ENCODE results near the gene FFAR4.

The FFAR4 gene

DNA sequence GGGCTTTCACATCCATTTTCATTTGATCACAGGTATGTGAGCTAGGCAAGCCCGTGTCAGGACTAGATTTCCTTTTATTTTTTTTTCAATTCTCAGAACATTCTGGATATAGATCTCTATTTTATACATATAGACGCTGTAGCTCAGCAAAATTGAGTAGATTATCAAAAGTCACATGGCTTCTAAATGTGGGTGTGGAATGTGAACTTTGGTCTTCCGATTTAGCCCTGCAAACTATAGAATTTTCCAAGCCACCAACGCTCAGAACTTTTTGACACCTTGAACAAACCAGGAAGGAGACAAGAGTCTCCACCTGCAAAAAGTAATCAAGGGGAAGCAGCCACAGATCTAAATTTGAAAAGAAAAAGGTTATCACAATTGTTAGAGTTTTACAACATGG lies 15.9 kb upstream of the FFAR4 start:
- TF ChIP-seq, protein P1, sequence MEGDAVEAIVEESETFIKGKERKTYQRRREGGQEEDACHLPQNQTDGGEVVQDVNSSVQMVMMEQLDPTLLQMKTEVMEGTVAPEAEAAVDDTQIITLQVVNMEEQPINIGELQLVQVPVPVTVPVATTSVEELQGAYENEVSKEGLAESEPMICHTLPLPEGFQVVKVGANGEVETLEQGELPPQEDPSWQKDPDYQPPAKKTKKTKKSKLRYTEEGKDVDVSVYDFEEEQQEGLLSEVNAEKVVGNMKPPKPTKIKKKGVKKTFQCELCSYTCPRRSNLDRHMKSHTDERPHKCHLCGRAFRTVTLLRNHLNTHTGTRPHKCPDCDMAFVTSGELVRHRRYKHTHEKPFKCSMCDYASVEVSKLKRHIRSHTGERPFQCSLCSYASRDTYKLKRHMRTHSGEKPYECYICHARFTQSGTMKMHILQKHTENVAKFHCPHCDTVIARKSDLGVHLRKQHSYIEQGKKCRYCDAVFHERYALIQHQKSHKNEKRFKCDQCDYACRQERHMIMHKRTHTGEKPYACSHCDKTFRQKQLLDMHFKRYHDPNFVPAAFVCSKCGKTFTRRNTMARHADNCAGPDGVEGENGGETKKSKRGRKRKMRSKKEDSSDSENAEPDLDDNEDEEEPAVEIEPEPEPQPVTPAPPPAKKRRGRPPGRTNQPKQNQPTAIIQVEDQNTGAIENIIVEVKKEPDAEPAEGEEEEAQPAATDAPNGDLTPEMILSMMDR (IDR thresholded peaks at IDR 0.05), result no peak

DNA sequence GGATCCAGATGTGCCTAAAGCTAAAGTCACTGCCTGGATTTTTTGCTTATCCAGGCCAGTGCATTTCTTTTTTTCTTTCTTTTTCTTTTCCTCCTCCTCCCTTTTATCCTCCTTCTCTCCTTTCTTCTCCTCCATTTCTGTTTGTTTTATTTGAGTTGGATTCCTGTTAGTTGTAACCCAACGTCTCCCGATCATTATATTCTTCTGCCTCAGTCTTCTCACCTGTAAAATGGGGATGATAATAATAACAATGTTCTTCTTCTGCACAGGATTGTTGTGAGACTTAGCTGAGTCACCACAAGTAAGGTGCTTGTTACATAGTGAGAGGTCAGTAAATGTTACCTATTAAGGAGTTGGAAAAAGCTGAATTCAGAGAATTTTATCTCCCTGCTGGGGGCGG lies 13.7 kb upstream of the FFAR4 start:
- TF ChIP-seq, protein P1 (IDR thresholded peaks at IDR 0.05), result no peak

DNA sequence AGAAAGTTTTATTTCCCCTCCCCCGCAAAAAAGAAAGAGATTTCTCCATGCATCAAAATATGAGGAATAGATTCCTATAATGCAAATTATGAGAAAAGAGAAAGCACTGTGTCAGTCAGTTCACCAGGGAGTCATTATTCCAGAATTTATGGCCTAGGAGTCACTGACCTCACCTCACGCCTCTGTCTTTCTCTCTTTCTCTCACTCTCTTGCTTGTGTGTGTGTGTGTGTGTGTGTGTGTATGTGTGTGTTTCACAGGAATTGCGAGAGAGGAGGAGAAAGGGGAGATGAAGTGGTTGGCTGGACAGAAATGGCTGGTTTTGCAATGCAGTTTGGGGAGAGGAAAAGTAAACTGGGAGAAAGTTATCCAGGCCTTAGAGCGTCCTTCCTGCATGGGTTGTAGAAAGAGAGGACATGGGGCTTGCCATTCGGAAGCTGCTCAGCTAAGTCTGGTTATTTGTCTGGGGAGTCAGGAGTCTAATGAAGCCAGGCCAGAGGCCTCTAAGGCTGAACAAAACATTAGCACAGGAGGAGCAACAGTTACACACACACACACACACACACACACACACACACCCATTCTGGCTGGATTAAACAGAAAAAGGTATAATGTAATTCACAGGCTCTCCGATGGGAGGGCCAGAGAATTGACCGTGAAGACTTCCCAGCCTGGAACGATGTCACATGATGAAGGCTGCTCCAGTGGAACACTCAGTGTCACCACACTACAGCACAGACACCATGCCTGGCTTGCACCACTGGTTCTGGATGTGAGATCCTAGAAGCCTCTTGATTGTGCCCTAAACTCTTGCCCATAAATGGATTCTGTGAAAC lies 12.8 kb upstream of the FFAR4 start:
- TF ChIP-seq, protein P1 (IDR thresholded peaks at IDR 0.05), result no peak

DNA sequence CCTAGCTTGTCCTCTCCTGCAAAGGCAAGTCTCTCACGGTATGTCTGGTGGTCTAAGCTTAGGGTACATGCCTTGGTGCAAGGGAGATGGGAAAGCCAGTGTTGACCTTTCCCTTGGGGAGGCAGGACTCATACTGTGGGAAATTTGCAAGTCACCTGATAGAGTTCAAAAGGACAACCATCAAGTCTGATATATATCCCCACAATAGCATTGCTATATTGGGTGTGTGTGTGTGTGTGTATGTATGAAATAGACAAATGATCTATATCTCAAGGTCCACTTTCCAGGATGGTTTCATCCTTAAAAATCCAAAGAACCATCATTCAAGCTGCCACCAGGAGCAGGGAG lies 12.2 kb upstream of the FFAR4 start:
- TF ChIP-seq, protein P1 (IDR thresholded peaks at IDR 0.05), result no peak

DNA sequence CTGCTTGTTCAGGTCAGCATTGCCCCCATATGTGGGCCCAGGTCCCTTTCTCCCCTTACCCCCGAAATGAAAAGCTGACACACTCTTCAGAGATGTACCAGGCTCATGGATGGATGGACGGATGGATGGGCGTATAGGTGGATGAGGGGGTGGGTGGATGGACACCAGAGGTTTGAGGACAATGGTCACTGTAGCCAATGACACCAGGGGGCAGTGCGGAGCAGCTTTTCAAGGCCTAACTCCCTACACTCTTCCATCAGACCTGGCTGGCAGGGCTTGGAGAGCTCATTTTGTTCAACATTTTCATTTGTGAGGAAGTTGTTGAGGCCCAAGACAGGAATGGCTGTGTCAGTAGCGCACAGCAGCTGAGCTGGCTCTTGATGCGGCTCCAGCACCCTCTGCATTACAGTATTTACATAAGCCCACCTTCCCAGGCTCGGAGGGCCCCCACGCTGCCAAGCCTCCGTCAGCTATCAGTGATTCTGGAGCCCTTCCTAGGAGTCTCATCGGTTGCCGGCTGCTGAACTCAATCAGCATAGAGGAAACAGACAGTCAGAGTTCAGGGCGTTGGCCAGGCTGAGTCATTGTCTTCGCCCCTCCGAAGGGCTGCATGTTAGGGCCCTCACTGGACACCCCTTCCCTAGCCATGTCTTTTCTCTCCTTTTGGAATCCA lies 11.6 kb upstream of the FFAR4 start:
- TF ChIP-seq, protein P1 (IDR thresholded peaks at IDR 0.05), result peak; percentile 78

DNA sequence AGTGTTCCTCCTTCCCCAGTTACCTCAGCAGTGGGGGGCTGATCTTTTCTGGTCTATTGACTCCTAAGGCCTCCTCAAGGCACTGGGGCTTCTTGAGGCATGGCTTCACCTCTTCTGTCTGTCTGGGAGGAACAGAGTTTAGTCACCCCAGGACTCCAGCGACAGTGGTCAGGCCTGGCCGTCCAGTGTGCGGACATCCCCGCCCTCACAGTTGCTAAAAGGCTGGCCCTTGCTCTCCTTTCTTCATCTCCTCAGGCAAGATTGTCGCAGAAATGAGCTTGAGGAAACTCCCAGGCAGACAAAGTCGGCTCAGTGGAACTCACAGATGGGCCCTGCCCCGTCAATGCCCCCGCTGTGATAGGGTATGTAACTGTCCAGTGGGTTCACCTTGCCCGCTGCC lies 7.0 kb upstream of the FFAR4 start:
- TF ChIP-seq, protein P1 (IDR thresholded peaks at IDR 0.05), result no peak

DNA sequence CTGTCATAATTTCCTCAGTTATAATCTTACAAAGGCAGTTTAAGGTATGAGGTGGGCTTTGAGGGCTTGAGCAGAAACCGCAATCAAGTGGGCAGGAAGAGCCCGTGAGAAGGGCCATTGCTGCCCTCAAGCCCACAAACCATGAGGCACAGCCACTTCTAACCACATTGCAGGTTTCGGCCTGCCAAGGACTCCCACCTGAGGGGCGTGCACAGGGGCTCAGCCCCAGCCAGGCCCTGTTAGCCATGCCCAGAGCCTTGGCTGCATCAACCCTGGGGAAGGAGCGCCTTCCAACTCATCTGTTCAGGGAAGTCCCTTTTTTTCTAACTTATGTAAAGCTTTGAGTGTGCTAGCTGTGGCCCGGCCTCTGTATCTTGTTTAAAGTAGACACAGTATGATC lies 5.9 kb upstream of the FFAR4 start:
- TF ChIP-seq, protein P1 (IDR thresholded peaks at IDR 0.05), result no peak

Measured in LNCAP (cell line).